HCT116 (cell line): Measurements from ENCODE around the gene TMPO. TPM values are rescaled to one million over a fixed set of nuclear protein-coding genes. Genes with fewer than 3 reads are reported as not detected.

Experiments used
- ATAC-seq: fragments of 200-7000 bp; cut with Tn5 transposase; 2 replicates; pipeline ENCODE4 v1.9.1; 2020; ENCODE audit warnings: mild to moderate bottlenecking, moderate library complexity
- BruUV-seq: library from RNA; stranded (reverse); fragments of 400-500 nt; replicated peaks from 2 replicates; lab custom pipeline; 2021; lab: Mats Ljungman, UMichigan
- CTCF ChIA-PET: fragments of 300-600 bp; sonication (Branson Sonifier 250); formaldehyde crosslinking; loops from one replicate; lab custom pipeline; 2021; ENCODE audit warnings: antibody characterized with exemption; lab: Charles Lee
- POLR2A ChIA-PET: fragments of 300-600, 350-600 bp; sonication (Branson Sonifier 250); formaldehyde crosslinking; loops from one replicate; lab custom pipeline; 2021; ENCODE audit warnings: antibody characterized with exemption; lab: Charles Lee
- RAD21 ChIA-PET, 2 experiments: fragments of 300-600 bp; sonication (Branson Sonifier 250); formaldehyde crosslinking; loops; one replicate each; lab custom pipeline; 2023; ENCODE audit warnings: low total read pairs in 2 of 2; ENCODE audit not compliant: uncharacterized antibody in 2 of 2, unreplicated experiment in 2 of 2, low non-redundant PET in 1 of 2; lab: Charles Lee
- DNase-seq: peaks from one replicate; pipeline ENCODE4 v3.0.0-alpha.2; 2010; ENCODE audit warnings: low read depth, low spot score
- H2AFZ ChIP-seq: fragments of 200-600 bp; shearing (Covaris generic), sonication (generic); 2 replicates; pipeline ENCODE4 v1.6.1; 2017; ENCODE audit warnings: low read depth, mixed run types, mixed read lengths, antibody characterized with exemption, low read length; ENCODE audit not compliant: poor library complexity, severe bottlenecking
- H3K27ac ChIP-seq: 2 replicates; pipeline ENCODE4 v1.5.1; 2012; ENCODE audit warnings: low read depth, low read length
- H3K27me3 ChIP-seq: fragments of 200-600 bp; sonication (generic); 2 replicates; pipeline ENCODE4 v1.6.1; 2016; ENCODE audit warnings: mixed run types, low read length, mixed read lengths; ENCODE audit not compliant: insufficient read depth
- H3K36me3 ChIP-seq, 2 experiments: fragments of 200-500 bp in 1 of 2; fragments of 200-600 bp in 1 of 2; sonication (Bioruptor generic) in 1 of 2; sonication (generic) in 1 of 2; 2 replicates each; pipeline versions ENCODE4 v1.5.1 to v1.6.1; 2014 to 2016; ENCODE audit warnings: low read length in 2 of 2, inconsistent platforms in 1 of 2, mixed read lengths in 1 of 2, mixed run types in 1 of 2; ENCODE audit not compliant: insufficient read depth in 2 of 2, control insufficient read depth in 1 of 2
- H3K4me1 ChIP-seq, 2 experiments: fragments of 200-600 bp in 1 of 2; sonication (generic) in 1 of 2; 2 replicates each; pipeline versions ENCODE4 v1.5.1 to v1.6.1; 2012 to 2017; ENCODE audit warnings: low read length in 2 of 2, inconsistent platforms in 1 of 2, mild to moderate bottlenecking in 1 of 2, mixed read lengths in 1 of 2, mixed run types in 1 of 2, moderate library complexity in 1 of 2; ENCODE audit not compliant: insufficient read depth in 2 of 2, control insufficient read depth in 1 of 2
- H3K4me2 ChIP-seq: fragments of 200-600 bp; sonication (generic); 2 replicates; pipeline ENCODE4 v1.6.1; 2017; ENCODE audit warnings: mixed run types, low read length, mixed read lengths
- H3K4me3 ChIP-seq, 2 experiments: fragments of 200-600 bp in 1 of 2; sonication (generic) in 1 of 2; replicated peaks in 1 of 2; 2 replicates each; pipeline ENCODE4 v1.5.1; 2011 to 2016; ENCODE audit warnings: low read length in 2 of 2, control low read depth in 1 of 2, low read depth in 1 of 2, mild to moderate bottlenecking in 1 of 2, mixed read lengths in 1 of 2, mixed run types in 1 of 2
- H3K79me2 ChIP-seq: fragments of 200-600 bp; sonication (generic); 2 replicates; pipeline ENCODE4 v1.6.1; 2017; ENCODE audit warnings: mild to moderate bottlenecking, mixed run types, low read length, moderate library complexity, mixed read lengths; ENCODE audit not compliant: insufficient read depth
- H3K9ac ChIP-seq: fragments of 200-600 bp; sonication (generic); 2 replicates; pipeline ENCODE4 v1.6.1; 2016; ENCODE audit warnings: low read length, mixed read lengths
- H3K9me2 ChIP-seq: fragments of 200-600 bp; sonication (generic), shearing (Covaris generic); 2 replicates; pipeline ENCODE4 v1.6.1; 2017; ENCODE audit warnings: mixed run types, mild to moderate bottlenecking, moderate library complexity; ENCODE audit not compliant: insufficient read depth
- H3K9me3 ChIP-seq, 2 experiments: fragments of 200-500 bp in 1 of 2; fragments of 200-600 bp in 1 of 2; sonication (Bioruptor generic) in 1 of 2; sonication (generic) in 1 of 2; 2 replicates each; pipeline ENCODE4 v1.6.1; 2014 to 2017; ENCODE audit warnings: low read length in 2 of 2, mixed read lengths in 2 of 2, inconsistent platforms in 1 of 2, low read depth in 1 of 2, mild to moderate bottlenecking in 1 of 2, mixed run types in 1 of 2, moderate library complexity in 1 of 2; ENCODE audit not compliant: control insufficient read depth in 1 of 2, insufficient read depth in 1 of 2
- H4K20me1 ChIP-seq: fragments of 200-600 bp; sonication (generic), shearing (Covaris generic); 2 replicates; pipeline ENCODE4 v1.6.1; 2017; ENCODE audit warnings: mixed run types, mild to moderate bottlenecking, moderate library complexity; ENCODE audit not compliant: insufficient read depth
- SIN3A ChIP-seq: IDR thresholded peaks from 2 replicates; pipeline ENCODE4 v1.6.1; 2012; ENCODE audit warnings: low read depth
- intact Hi-C: fragments of 100-400 bp; cut with micrococcal nuclease; formaldehyde crosslinking; loops from 2 replicates; pipeline ENCODE4 v1.10.0; 2022
- total RNA-seq: library from RNA; stranded (reverse); gene quantifications from one replicate; pipeline ENCODE4 v1.2.1, GENCODE V29; 2021; ENCODE audit not compliant: unreplicated experiment
- TF ChIP-seq, protein P1 (sequence below): IDR thresholded peaks from 2 replicates; pipeline ENCODE4 v1.6.1; 2012; ENCODE audit warnings: low read depth

Gene TMPO
- total RNA-seq, 1 experiment from 2014 or later: 207 TPM

DNA sequence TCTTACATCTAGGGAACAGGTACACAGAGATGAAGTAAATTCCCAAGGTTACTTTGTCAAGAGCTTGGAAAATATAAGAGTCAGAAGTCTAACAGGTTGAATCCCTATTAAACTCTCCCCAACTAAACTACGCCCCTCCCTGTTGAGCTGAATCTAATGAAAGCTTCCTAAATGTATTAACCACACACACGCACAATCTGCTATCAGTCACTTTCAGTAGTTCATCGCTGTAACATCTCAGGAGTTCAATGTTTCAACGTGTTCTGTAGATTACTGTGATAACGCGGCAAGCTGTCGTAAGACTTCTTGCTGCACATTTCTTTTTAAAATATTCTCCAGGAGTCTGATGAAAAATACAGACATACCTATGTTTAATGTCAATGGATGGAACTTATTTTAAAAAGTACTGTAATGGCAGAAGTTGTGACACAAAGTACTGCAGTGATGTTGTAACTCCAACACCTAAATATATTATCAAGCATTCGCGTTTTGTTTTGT, 77.5 kb downstream of the TMPO start:
- Histone ChIP-seq H3K9ac (peak overlapping the region; percentile 100), H3K27ac (peak overlapping the region; percentile 48), H3K27me3 (no peaks in the 10 kb centered on the region), H2AFZ (peak overlapping the region; percentile 1), H3K9me3 (no peaks in the 10 kb centered on the region), H3K9me2 (no peaks in the 10 kb centered on the region), H3K4me1 (peaks cover 15 to 26% of the 10 kb centered on the region in 2 experiments), H4K20me1 (peaks cover 21% of the 10 kb centered on the region), H3K4me2 (peak overlapping the region; percentile 92), H3K4me3 (peak overlapping the region; percentile 44 to 99), H3K79me2 (peaks cover 44% of the 10 kb centered on the region), H3K36me3 (peaks cover 27 to 40% of the 10 kb centered on the region in 2 experiments)
- RAD21 ChIA-PET: interaction anchor here (0.7 to 1.0 kb wide), 3 partner anchors 26 to 406 kb away, joined by 3 to 4 read pairs (median 3); partner anchors contain the start of gene IKBIP (in 1 of the 2)
- CTCF ChIA-PET: interaction anchor here (1.0 to 3.4 kb wide), 3 partner anchors 18 to 26 kb away, joined by 3 to 18 read pairs (median 15); no protein-coding TSS in a partner anchor
- intact Hi-C loops: loop anchor here (2.0 to 5.0 kb wide), 2 partner anchors 52 to 91 kb away; partner anchors contain the start of genes APAF1 and IKBIP
- POLR2A ChIA-PET: interaction anchor here (0.6 to 1.4 kb wide), 10 partner anchors 8 to 177 kb away, joined by 3 to 6 read pairs (median 4); no protein-coding TSS in a partner anchor
- ATAC-seq (no peak), DNase-seq (no peak)
- TF ChIP-seq SIN3A: peak; percentile 7; the same call in 1 of the 2 replicates
- TF ChIP-seq, protein P1, sequence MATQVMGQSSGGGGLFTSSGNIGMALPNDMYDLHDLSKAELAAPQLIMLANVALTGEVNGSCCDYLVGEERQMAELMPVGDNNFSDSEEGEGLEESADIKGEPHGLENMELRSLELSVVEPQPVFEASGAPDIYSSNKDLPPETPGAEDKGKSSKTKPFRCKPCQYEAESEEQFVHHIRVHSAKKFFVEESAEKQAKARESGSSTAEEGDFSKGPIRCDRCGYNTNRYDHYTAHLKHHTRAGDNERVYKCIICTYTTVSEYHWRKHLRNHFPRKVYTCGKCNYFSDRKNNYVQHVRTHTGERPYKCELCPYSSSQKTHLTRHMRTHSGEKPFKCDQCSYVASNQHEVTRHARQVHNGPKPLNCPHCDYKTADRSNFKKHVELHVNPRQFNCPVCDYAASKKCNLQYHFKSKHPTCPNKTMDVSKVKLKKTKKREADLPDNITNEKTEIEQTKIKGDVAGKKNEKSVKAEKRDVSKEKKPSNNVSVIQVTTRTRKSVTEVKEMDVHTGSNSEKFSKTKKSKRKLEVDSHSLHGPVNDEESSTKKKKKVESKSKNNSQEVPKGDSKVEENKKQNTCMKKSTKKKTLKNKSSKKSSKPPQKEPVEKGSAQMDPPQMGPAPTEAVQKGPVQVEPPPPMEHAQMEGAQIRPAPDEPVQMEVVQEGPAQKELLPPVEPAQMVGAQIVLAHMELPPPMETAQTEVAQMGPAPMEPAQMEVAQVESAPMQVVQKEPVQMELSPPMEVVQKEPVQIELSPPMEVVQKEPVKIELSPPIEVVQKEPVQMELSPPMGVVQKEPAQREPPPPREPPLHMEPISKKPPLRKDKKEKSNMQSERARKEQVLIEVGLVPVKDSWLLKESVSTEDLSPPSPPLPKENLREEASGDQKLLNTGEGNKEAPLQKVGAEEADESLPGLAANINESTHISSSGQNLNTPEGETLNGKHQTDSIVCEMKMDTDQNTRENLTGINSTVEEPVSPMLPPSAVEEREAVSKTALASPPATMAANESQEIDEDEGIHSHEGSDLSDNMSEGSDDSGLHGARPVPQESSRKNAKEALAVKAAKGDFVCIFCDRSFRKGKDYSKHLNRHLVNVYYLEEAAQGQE: no peak
- TSS peak; percentile 100 for BruUV-seq
